ENCODE data around the gene HAND2.

HAND2 gene

DNA sequence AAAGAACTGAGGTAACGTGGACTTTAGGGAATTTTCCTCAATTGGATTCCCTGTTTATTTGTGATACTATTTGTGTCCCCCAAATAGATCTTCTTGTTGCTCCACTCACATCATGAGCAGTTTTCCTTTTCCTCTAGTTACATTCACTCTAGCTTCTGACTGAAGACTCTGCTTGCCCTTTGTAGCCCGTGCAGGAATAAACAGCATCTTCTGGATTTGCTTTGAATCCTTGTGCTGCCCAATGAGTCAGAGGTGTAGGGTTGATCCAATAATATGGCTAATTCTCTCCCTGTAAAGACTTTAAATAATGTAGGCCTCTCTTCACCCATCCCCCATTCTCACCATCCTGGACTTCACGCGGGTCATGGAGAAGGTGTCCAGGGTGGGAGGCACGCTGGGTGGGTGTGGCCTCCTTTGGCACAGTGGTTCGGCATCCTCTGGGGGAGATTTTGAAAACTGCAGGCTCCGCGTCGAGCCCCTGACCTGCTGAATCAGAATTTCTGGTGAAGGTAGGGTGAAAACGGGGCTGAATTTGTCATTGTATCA is 9.0 kb downstream of the HAND2 start:
- no peak for DNase-seq (ENCODE audit: low spot score)

GRCh38 chr4:173519111-173520101 is 10.6 kb downstream of the HAND2 start:
- DNase-seq (ENCODE audit: low spot score), result peak; percentile 39

- DNase-seq (ENCODE audit: low spot score), result no peak
These were observed 11.5 kb downstream of the HAND2 start for GRCh38 chr4:173518425-173519102.

- DNase-seq (ENCODE audit: low spot score), result no peak
These were observed 12.1 kb downstream of the HAND2 start for GRCh38 chr4:173517781-173518424.

GRCh38 chr4:173516621-173517524 is 13.2 kb downstream of the HAND2 start:
- no peak for DNase-seq (ENCODE audit: low spot score)

DNA sequence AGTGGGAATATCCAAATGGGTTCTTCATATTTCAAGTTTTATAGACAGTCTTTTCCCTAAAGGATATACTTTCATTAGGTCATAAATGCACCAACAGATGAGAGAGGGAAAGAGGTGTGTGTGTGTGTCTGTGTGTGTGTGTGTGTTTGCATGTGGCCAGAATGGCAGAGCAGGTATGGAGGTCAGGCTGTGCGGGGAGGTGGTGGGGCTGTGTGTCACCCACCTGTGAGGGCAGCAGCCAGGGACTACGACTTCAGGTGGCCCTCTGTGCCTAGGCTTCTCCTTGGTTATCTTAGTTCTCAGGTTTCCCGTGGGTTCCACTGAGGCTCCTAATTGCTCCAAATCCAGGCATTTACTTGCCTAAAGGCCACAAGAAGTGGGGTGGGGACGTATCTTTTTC is 14.6 kb downstream of the HAND2 start:
- no peak for DNase-seq (ENCODE audit: low spot score)

DNA sequence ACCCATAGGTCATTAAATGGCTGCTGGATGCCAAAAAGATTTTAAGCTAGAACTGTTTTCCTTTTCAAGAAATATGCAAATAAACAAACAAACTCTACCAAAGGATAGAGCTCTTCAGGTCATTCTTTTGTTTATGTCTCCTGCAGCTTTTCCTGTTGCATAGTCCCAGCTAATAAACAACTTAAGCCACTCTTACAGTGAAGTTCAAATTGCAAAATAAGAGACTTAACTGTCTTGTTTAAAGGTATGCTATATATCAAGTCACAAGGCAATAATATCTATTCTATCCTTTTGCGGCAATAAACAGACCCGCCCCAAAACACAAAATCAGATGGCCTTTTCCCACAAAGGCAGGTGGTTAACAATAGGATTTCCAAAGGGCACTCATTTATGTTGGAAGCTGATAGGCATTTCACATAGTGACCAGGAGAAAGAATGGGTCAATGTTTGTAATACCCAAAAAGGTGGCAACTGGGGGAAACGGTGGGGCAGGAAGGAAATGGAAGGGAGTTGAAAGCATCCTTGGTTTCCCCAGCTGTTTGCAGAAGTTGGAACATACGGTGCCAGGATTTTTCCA is 15.3 kb downstream of the HAND2 start:
- DNase-seq (ENCODE audit: low spot score), result no peak

- DNase-seq (ENCODE audit: low spot score), result no peak
These were observed 16.4 kb downstream of the HAND2 start for GRCh38 chr4:173513651-173514050.

- no peak for DNase-seq (ENCODE audit: low spot score)
These were observed 18.2 kb downstream of the HAND2 start for GRCh38 chr4:173511787-173512361.

GRCh38 chr4:173509036-173510001 is 20.7 kb downstream of the HAND2 start:
- peak; percentile 82 for DNase-seq (ENCODE audit: low spot score)

- DNase-seq (ENCODE audit: low spot score), result no peak
These were observed 21.5 kb downstream of the HAND2 start for GRCh38 chr4:173508386-173509035.

GRCh38 chr4:173507471-173508385 is 22.3 kb downstream of the HAND2 start:
- DNase-seq (ENCODE audit: low spot score), result no peak

GRCh38 chr4:173506597-173507211 is 23.3 kb downstream of the HAND2 start:
- DNase-seq (ENCODE audit: low spot score), result no peak

DNA sequence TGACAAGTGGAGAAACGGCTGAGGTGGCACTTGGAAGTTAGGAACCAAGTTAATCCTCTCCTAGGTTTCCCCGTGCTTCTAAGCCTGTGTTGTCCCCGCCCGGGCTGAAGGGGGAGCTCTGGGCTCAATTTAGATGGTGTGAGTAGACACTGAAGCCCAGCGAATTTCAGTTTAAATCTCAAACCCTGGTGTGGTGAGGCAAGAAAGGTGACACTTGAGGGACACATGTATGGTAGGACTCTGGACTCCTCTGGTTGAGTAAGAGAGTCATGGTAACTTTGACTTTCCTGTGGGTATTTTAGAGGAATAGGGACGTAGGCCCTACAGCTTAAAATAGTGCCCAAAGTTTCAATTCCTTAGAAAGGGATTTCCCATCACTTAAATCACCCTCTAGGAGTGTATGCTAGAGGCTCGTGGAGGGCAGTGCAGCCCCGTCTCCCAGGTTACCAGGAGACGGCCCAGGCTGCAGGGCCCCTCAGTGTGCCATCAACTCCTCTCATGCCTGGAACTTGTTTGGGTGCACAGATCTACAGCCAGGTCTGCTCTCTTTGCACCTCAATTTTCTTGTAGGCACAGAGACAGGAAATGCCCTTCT is 24.0 kb downstream of the HAND2 start:
- DNase-seq (ENCODE audit: low spot score), result peak; percentile 84

DNA sequence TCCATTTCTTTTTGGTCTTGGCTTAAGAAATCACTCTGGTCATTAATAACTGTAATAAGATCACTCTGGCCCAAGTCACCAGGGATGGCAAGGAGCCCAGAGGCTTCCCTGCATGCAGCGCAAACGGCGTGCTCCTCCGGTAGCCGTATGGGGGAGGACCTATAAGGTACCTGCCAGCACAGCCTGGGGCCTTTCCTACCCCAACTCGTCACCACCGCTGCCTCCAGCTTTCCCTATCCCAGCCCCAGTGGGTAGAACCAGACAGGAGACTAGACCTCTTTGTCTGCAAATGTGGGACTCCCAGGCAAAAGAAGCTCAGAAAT is 25.9 kb downstream of the HAND2 start:
- DNase-seq (ENCODE audit: low spot score), result no peak

GRCh38 chr4:173503330-173504180 is 26.5 kb downstream of the HAND2 start:
- DNase-seq (ENCODE audit: low spot score), result no peak
